OCI-LY3 (cell line): ENCODE measurements around the gene APBB3.

Experiments
- CTCF ChIP-seq: fragments of 200-600, 300-600 bp; sonication (generic); IDR thresholded peaks from 2 replicates; pipeline ENCODE4 v1.5.1; 2014; ENCODE audit warnings: antibody characterized with exemption, low read length, low read depth
- EZH2phosphoT487 ChIP-seq: fragments of 200-600 bp; shearing (Covaris generic); IDR thresholded peaks from 2 replicates; pipeline ENCODE4 v1.6.1; 2018; ENCODE audit warnings: antibody characterized with exemption, mixed run types, low read depth

GRCh38 chr5:140545606-140546005, 18.8 kb downstream of the APBB3 start:
- TF ChIP-seq CTCF (no peak), EZH2phosphoT487 (no peak)
